GM15510 (cell line): ENCODE data around the gene KCNN2.

ENCODE experiments used
- POLR2A ChIP-seq: IDR thresholded peaks from 3 replicates; pipeline ENCODE4 v1.6.1; 2011; ENCODE audit warnings: borderline replicate concordance; ENCODE audit not compliant: insufficient read length; ENCODE audit errors: extremely low read depth

KCNN2 gene

GRCh38 chr5:114355086-114355830 is 6.6 kb upstream of the KCNN2 start:
- TF ChIP-seq POLR2A: no peak

GRCh38 chr5:114358329-114358728 is 3.5 kb upstream of the KCNN2 start:
- no peak for TF ChIP-seq POLR2A

- TF ChIP-seq POLR2A: no peak
Measured at GRCh38 chr5:114360357-114360756, 1.5 kb upstream of the KCNN2 start.

- TF ChIP-seq POLR2A: no peak
Measured at GRCh38 chr5:114360816-114361723, 800 bp upstream of the KCNN2 start.

GRCh38 chr5:114362197-114362976 is 517 bp downstream of the KCNN2 start:
- TF ChIP-seq POLR2A: no peak

GRCh38 chr5:114362977-114363761 is 1.3 kb downstream of the KCNN2 start:
- no peak for TF ChIP-seq POLR2A

- no peak for TF ChIP-seq POLR2A
Measured at GRCh38 chr5:114363837-114364236, 2.0 kb downstream of the KCNN2 start.

- TF ChIP-seq POLR2A: no peak
Measured at GRCh38 chr5:114367029-114367428, 5.2 kb downstream of the KCNN2 start.

GRCh38 chr5:114369680-114370417 is 8.0 kb downstream of the KCNN2 start:
- TF ChIP-seq POLR2A: no peak

GRCh38 chr5:114377050-114377844 is 15.4 kb downstream of the KCNN2 start:
- TF ChIP-seq POLR2A: no peak

- TF ChIP-seq POLR2A: no peak
Measured at GRCh38 chr5:114377946-114378345, 16.1 kb downstream of the KCNN2 start.

- TF ChIP-seq POLR2A: no peak
Measured at GRCh38 chr5:114380721-114381120, 18.9 kb downstream of the KCNN2 start.

GRCh38 chr5:114387433-114387832 is 25.6 kb downstream of the KCNN2 start:
- TF ChIP-seq POLR2A: no peak
